ENCODE measurements around the gene TXNRD2.
"Not testable (repeated sequence)": the region's sequence is repeated elsewhere in the genome, so short reads cannot be mapped to it uniquely, and the experiment has no call there.

The TXNRD2 gene

GRCh38 chr22:19948057-19948760 is 6.6 kb upstream of the TXNRD2 start:
- no peak for DNase-seq (ENCODE audit: low read depth)

- no peak for DNase-seq (ENCODE audit: low read depth)
Observed at GRCh38 chr22:19943082-19944026, 1.7 kb upstream of the TXNRD2 start.

- no peak for DNase-seq (ENCODE audit: low read depth)
Observed at GRCh38 chr22:19942157-19943081, 801 bp upstream of the TXNRD2 start.

GRCh38 chr22:19940536-19941364 is 868 bp downstream of the TXNRD2 start:
- no peak for DNase-seq (ENCODE audit: low read depth)

- no peak for DNase-seq (ENCODE audit: low read depth)
Observed at GRCh38 chr22:19937616-19938473, 3.8 kb downstream of the TXNRD2 start.

GRCh38 chr22:19936513-19936912 is 5.1 kb downstream of the TXNRD2 start:
- DNase-seq (ENCODE audit: low read depth) = no peak

GRCh38 chr22:19935123-19935718 is 6.4 kb downstream of the TXNRD2 start:
- not testable (repeated sequence) for DNase-seq (ENCODE audit: low read depth)

GRCh38 chr22:19933341-19934241 is 8.0 kb downstream of the TXNRD2 start:
- no peak for DNase-seq (ENCODE audit: low read depth)

GRCh38 chr22:19932367-19933206 is 9.0 kb downstream of the TXNRD2 start:
- no peak for DNase-seq (ENCODE audit: low read depth)

- DNase-seq (ENCODE audit: low read depth) = no peak
Observed at GRCh38 chr22:19931514-19931913, 10.1 kb downstream of the TXNRD2 start.

- DNase-seq (ENCODE audit: low read depth) = no peak
Observed at GRCh38 chr22:19930551-19931486, 10.8 kb downstream of the TXNRD2 start.

GRCh38 chr22:19929586-19930550 is 11.8 kb downstream of the TXNRD2 start:
- no peak for DNase-seq (ENCODE audit: low read depth)

- DNase-seq (ENCODE audit: low read depth) = no peak
Observed at GRCh38 chr22:19928207-19928606, 13.4 kb downstream of the TXNRD2 start.

- no peak for DNase-seq (ENCODE audit: low read depth)
Observed at GRCh38 chr22:19927696-19928095, 13.9 kb downstream of the TXNRD2 start.

GRCh38 chr22:19926028-19926427 is 15.6 kb downstream of the TXNRD2 start:
- not testable (repeated sequence) for DNase-seq (ENCODE audit: low read depth)
